K562 (cell line): ENCODE measurements around the gene ACSS2. TPM values are rescaled to one million over a fixed set of nuclear protein-coding genes. Genes with fewer than 3 reads are reported as not detected.

Source experiments
- ATAC-seq: fragments of 200-7000 bp; cut with Tn5 transposase; 3 replicates; pipeline ENCODE4 v1.9.1; 2020; ENCODE audit warnings: moderate library complexity
- BruUV-seq: library from RNA; stranded (reverse); fragments of 400-500 nt; replicated peaks from 2 replicates; lab custom pipeline; 2021; lab: Mats Ljungman, UMichigan
- CTCF ChIA-PET: fragments of 300-600 bp; formaldehyde crosslinking; extraction: SDS; loops from one replicate; lab custom pipeline; 2021; ENCODE audit warnings: low intra/inter-chr PET ratio; lab: Yijun Ruan, JAX
- POLR2A ChIA-PET: fragments of 300-600, 350-650 bp; sonication (Branson Sonifier 250); formaldehyde crosslinking; extraction: SDS; loops from one replicate; lab custom pipeline; 2021; ENCODE audit warnings: antibody characterized with exemption, inconsistent platforms; lab: Yijun Ruan, JAX
- DNase-seq, 4 experiments: peaks; one replicate each; pipeline versions ENCODE4 v3.0.0 to v3.0.0-alpha.2; 2011 to 2018; ENCODE audit warnings: low spot score in 3 of 4, mixed read lengths in 3 of 4; ENCODE audit errors: extremely low read depth in 1 of 4
- FAIRE-seq: peaks from 2 replicates; lab custom pipeline; 2011; peaks lifted over from hg19 to GRCh38; lab: Jason Lieb, UNC
- H2AFZ ChIP-seq: 2 replicates; pipeline ENCODE4 v1.6.0; 2011; ENCODE audit warnings: low read depth, low read length, control low read depth, inconsistent platforms
- H3K27ac ChIP-seq: fragments of 200-600 bp; 3 replicates; pipeline ENCODE4 v1.8.0; 2011; ENCODE audit warnings: low read depth, mild to moderate bottlenecking, control low read depth, inconsistent platforms, low read length, moderate library complexity, mixed read lengths; ENCODE audit errors: extremely low read depth
- H3K27me3 ChIP-seq, 2 experiments: fragments of 300-600 bp in 1 of 2; 2 replicates in 1 of 2; 3 replicates in 1 of 2; pipeline versions ENCODE4 v1.6.0 to v1.8.0; 2011; ENCODE audit warnings: inconsistent platforms in 2 of 2, low read length in 2 of 2, mild to moderate bottlenecking in 1 of 2, mixed read lengths in 1 of 2, moderate library complexity in 1 of 2; ENCODE audit not compliant: control insufficient read depth in 2 of 2, insufficient read depth in 2 of 2
- H3K36me3 ChIP-seq: fragments of 300-600 bp; 3 replicates; pipeline ENCODE4 v1.8.0; 2011; ENCODE audit warnings: mild to moderate bottlenecking, low read length, inconsistent platforms; ENCODE audit not compliant: control insufficient read depth, insufficient read depth
- H3K4me1 ChIP-seq, 2 experiments: fragments of 200-600 bp in 1 of 2; replicated peaks in 1 of 2; 2 replicates in 1 of 2; 3 replicates in 1 of 2; pipeline versions ENCODE4 v1.5.1 to v1.8.0; 2011; ENCODE audit warnings: inconsistent platforms in 2 of 2, low read length in 2 of 2, mild to moderate bottlenecking in 1 of 2, mixed read lengths in 1 of 2, moderate library complexity in 1 of 2; ENCODE audit not compliant: control insufficient read depth in 2 of 2, insufficient read depth in 2 of 2
- H3K4me2 ChIP-seq: 2 replicates; pipeline ENCODE4 v1.6.1; 2011; ENCODE audit warnings: low read length, control low read depth, inconsistent platforms, mixed read lengths; ENCODE audit not compliant: insufficient read depth
- H3K4me3 ChIP-seq: fragments of 200-600 bp; sonication (generic), shearing (Covaris generic); 2 replicates; pipeline ENCODE4 v1.5.1; 2016; ENCODE audit warnings: control low read depth, inconsistent platforms
- H3K79me2 ChIP-seq: fragments of 200-600 bp; 3 replicates; pipeline ENCODE4 v1.8.0; 2011; ENCODE audit warnings: low read length, inconsistent platforms; ENCODE audit not compliant: control insufficient read depth, insufficient read depth
- H3K9ac ChIP-seq, 2 experiments: 2 replicates each; pipeline versions ENCODE4 v1.6.0 to v1.6.1; 2011; ENCODE audit warnings: low read depth in 2 of 2, low read length in 2 of 2, control low read depth in 1 of 2, inconsistent platforms in 1 of 2, mild to moderate bottlenecking in 1 of 2, mixed read lengths in 1 of 2; ENCODE audit not compliant: insufficient read depth in 1 of 2
- H3K9me1 ChIP-seq: one replicate; pipeline ENCODE4 v1.6.0; 2011; ENCODE audit warnings: inconsistent platforms, mild to moderate bottlenecking, low read length, moderate library complexity; ENCODE audit not compliant: control insufficient read depth, insufficient read depth
- H3K9me3 ChIP-seq: replicated peaks from 2 replicates; pipeline ENCODE4 v1.5.1; 2011; ENCODE audit warnings: low read depth, low read length, inconsistent platforms; ENCODE audit not compliant: control insufficient read depth, insufficient read depth
- H4K20me1 ChIP-seq: replicated peaks from 2 replicates; pipeline ENCODE4 v1.6.1; 2011; ENCODE audit warnings: low read length, inconsistent platforms, mixed read lengths; ENCODE audit not compliant: control insufficient read depth, insufficient read depth
- ELF2 ChIP-seq: fragments of 250-450 bp; sonication (Bioruptor Pico); IDR thresholded peaks from 2 replicates; pipeline ENCODE4 v1.5.0; 2021; ENCODE audit warnings: mild to moderate bottlenecking
- ESRRB ChIP-seq: fragments of 250-450 bp; sonication (Bioruptor Pico); IDR thresholded peaks from 2 replicates; pipeline ENCODE4 v1.5.0; 2020; ENCODE audit warnings: mild to moderate bottlenecking, moderate library complexity, borderline replicate concordance
- FOXK2 ChIP-seq, 2 experiments: fragments of 450-650 bp; IDR thresholded peaks in 1 of 2; conservative IDR thresholded peaks in 1 of 2; 2 replicates each; pipeline ENCODE4 v1.6.1; 2016; ENCODE audit warnings: low read depth in 2 of 2, mild to moderate bottlenecking in 1 of 2
- FOXM1 ChIP-seq, 2 experiments: fragments of 450-650 bp in 1 of 2; sonication (generic) in 1 of 2; formaldehyde crosslinking in 1 of 2; IDR thresholded peaks; 2 replicates each; pipeline versions ENCODE4 v1.6.1 to v1.9.0; 2017 to 2022; ENCODE audit warnings: low read depth in 2 of 2, mild to moderate bottlenecking in 2 of 2, missing genetic modification reagents in 1 of 2, moderate library complexity in 1 of 2
- LEF1 ChIP-seq: fragments of 450-650 bp; IDR thresholded peaks from 2 replicates; pipeline ENCODE4 v1.6.1; 2016; ENCODE audit warnings: mild to moderate bottlenecking
- MTA2 ChIP-seq: fragments of 450-650 bp; IDR thresholded peaks from 2 replicates; pipeline ENCODE4 v1.6.1; 2016; ENCODE audit warnings: low read depth
- RBBP5 ChIP-seq: fragments of 200-600 bp; sonication (generic); IDR thresholded peaks from 2 replicates; pipeline ENCODE4 v1.6.1; 2012; ENCODE audit warnings: borderline replicate concordance, mild to moderate bottlenecking, low read length, control low read depth, inconsistent platforms; ENCODE audit not compliant: insufficient read depth, poor library complexity, severe bottlenecking
- RBM39 ChIP-seq: fragments of 200-400 bp; formaldehyde crosslinking; optimal IDR thresholded peaks from 2 replicates; pipeline ENCODE3; 2018; ENCODE audit warnings: low read depth, low read length
- SIN3A ChIP-seq, 2 experiments: fragments of 150-350 bp in 1 of 2; IDR thresholded peaks; 2 replicates each; pipeline ENCODE4 v1.6.1; 2011 to 2016; ENCODE audit warnings: borderline replicate concordance in 2 of 2, low read depth in 2 of 2, low read length in 2 of 2, mild to moderate bottlenecking in 2 of 2, moderate library complexity in 2 of 2; ENCODE audit not compliant: control insufficient read depth in 1 of 2
- TEAD1 ChIP-seq, 2 experiments: fragments of 450-650 bp in 1 of 2; sonication (generic) in 1 of 2; formaldehyde crosslinking; IDR thresholded peaks; 2 replicates each; pipeline versions ENCODE4 v1.4.0 to v1.8.0; 2020 to 2022; ENCODE audit warnings: mild to moderate bottlenecking in 2 of 2, missing genetic modification reagents in 1 of 2
- TEAD2 ChIP-seq: fragments of 450-650 bp; IDR thresholded peaks from 2 replicates; pipeline ENCODE4 v1.6.1; 2016; ENCODE audit warnings: missing genetic modification characterization, control low read depth, missing compliant biosample characterization
- ZFP1 ChIP-seq: fragments of 450-650 bp; formaldehyde crosslinking; IDR thresholded peaks from 2 replicates; pipeline ENCODE4 v1.4.0; 2020; ENCODE audit warnings: mild to moderate bottlenecking, mixed read lengths
- ZNF24 ChIP-seq: fragments of 450-650 bp; IDR thresholded peaks from 2 replicates; pipeline ENCODE4 v1.6.1; 2016
- ZNF316 ChIP-seq: fragments of 450-650 bp; IDR thresholded peaks from 2 replicates; pipeline ENCODE4 v1.6.1; 2016
- ZNF324 ChIP-seq: fragments of 250-450 bp; sonication (Bioruptor Pico); IDR thresholded peaks from 2 replicates; pipeline ENCODE4 v1.4.0; 2020; ENCODE audit warnings: mild to moderate bottlenecking
- WGBS: fragments of 100-300 bp; shearing (Covaris generic); methylation state at CpG from one replicate; pipeline ENCODE4 v1.1.6; 2016; ENCODE audit warnings: low coverage, mixed read lengths; ENCODE audit not compliant: insufficient coverage; ENCODE audit errors: missing lambda C conversion rate; 5-methylcytosine and 5-hydroxymethylcytosine counted together
- in situ Hi-C: fragments of 300-500 bp; cut with MboI; formaldehyde crosslinking; loops from 4 replicates; pipeline ENCODE4 v1.15.0; 2018; ENCODE audit warnings: inconsistent platforms, mixed read lengths
- intact Hi-C: fragments of 100-400 bp; cut with micrococcal nuclease; formaldehyde crosslinking; loops from 2 replicates; pipeline ENCODE4 v1.14.2; 2022
- polyA plus RNA-seq, 8 experiments: library from polyadenylated mRNA; depleted of rRNA in 4 of 8; stranded (reverse) in 5 of 8; unstranded in 3 of 8; fragments of >200 nt; fragmentation: Nextera tagmentation in 2 of 8; fragmentation: Illumina TruSeq in 1 of 8; extraction: Ambion mirVana in 2 of 8; extraction: Trizol in 1 of 8; gene quantifications; 2 replicates each; pipeline versions ENCODE4 v1.2.1 to v1.2.3, GENCODE V29; 2011 to 2014; ENCODE audit warnings: inconsistent platforms in 1 of 8, missing spikeins in 1 of 8
- total RNA-seq, 7 experiments: library from RNA; depleted of rRNA in 6 of 7; stranded (reverse); fragments of >200 nt in 6 of 7; fragmentation: Illumina TruSeq in 2 of 7; extraction: Trizol in 2 of 7; gene quantifications; 2 replicates each; pipeline versions ENCODE4 v1.2.1 to v1.2.3, GENCODE V29; 2011 to 2021; ENCODE audit warnings: low replicate concordance in 1 of 7
- TF ChIP-seq, protein P1 (sequence below): fragments of 250-450 bp; sonication (Bioruptor Pico); IDR thresholded peaks from 2 replicates; pipeline ENCODE4 v1.4.0; 2020
- TF ChIP-seq, protein P2 (sequence below): fragments of 250-450 bp; sonication (Bioruptor Pico); IDR thresholded peaks from 2 replicates; pipeline ENCODE4 v1.4.0; 2020

The ACSS2 gene
- total and polyA plus RNA-seq, 9 of the 15 experiments (the other 6 are each of a cell fraction or from before 2014, with no cell fraction given) = 21.9 to 246 (median 66.2) TPM

DNA sequence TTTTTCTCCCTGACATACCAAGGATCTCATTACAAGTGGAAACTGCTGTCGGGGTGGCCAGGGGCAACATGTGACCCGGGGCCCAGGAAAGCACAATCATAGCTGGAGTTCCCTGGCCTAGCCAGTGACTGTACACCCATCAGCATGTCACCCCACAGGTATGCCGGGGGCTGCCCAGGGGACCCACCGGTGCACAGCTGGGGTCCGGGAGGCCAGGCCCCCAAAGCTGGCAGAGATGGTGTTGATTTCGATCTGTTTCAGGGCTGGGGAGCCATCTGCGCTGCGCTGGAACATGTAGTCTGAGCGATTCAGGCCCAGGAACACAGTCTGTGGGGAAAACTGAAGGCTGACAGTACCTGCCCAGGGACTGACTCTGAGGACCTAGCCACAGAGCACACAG is 65.9 kb downstream of the ACSS2 start:
- H2AFZ ChIP-seq = no peak overlapping the region
- H3K4me1 ChIP-seq = no peaks in the 10 kb centered on the region
- no peak for DNase-seq
- H4K20me1 ChIP-seq = no peaks in the 10 kb centered on the region
- CTCF ChIA-PET = no interaction called here
- H3K9ac ChIP-seq = no peak overlapping the region
- in situ Hi-C loops (no loop called here), intact Hi-C loops (no loop called here)
- WGBS = 96% methylated on average over 9 of the region's 9 CpGs
- peaks cover 85% of the 10 kb centered on the region for H3K36me3 ChIP-seq
- no peaks in the 10 kb centered on the region for H3K79me2 ChIP-seq
- no peak for FAIRE-seq
- no peak for ATAC-seq
- no peaks in the 10 kb centered on the region for H3K9me1 ChIP-seq
- no peaks in the 10 kb centered on the region for H3K27me3 ChIP-seq
- H3K27ac ChIP-seq = no peak overlapping the region
- POLR2A ChIA-PET = interaction anchor here (0.6 to 3.0 kb wide), 3 partner anchors 10 to 30 kb away, joined by 3 to 14 read pairs (median 3); no protein-coding TSS in a partner anchor
- no TSS peak for BruUV-seq
- H3K4me3 ChIP-seq = no peak overlapping the region
- H3K4me2 ChIP-seq = no peak overlapping the region
- no peaks in the 10 kb centered on the region for H3K9me3 ChIP-seq
- TF ChIP-seq RBM39 = no peak
- TF ChIP-seq MTA2 = no peak
- no peak for TF ChIP-seq ZNF324
- TF ChIP-seq, protein P1, sequence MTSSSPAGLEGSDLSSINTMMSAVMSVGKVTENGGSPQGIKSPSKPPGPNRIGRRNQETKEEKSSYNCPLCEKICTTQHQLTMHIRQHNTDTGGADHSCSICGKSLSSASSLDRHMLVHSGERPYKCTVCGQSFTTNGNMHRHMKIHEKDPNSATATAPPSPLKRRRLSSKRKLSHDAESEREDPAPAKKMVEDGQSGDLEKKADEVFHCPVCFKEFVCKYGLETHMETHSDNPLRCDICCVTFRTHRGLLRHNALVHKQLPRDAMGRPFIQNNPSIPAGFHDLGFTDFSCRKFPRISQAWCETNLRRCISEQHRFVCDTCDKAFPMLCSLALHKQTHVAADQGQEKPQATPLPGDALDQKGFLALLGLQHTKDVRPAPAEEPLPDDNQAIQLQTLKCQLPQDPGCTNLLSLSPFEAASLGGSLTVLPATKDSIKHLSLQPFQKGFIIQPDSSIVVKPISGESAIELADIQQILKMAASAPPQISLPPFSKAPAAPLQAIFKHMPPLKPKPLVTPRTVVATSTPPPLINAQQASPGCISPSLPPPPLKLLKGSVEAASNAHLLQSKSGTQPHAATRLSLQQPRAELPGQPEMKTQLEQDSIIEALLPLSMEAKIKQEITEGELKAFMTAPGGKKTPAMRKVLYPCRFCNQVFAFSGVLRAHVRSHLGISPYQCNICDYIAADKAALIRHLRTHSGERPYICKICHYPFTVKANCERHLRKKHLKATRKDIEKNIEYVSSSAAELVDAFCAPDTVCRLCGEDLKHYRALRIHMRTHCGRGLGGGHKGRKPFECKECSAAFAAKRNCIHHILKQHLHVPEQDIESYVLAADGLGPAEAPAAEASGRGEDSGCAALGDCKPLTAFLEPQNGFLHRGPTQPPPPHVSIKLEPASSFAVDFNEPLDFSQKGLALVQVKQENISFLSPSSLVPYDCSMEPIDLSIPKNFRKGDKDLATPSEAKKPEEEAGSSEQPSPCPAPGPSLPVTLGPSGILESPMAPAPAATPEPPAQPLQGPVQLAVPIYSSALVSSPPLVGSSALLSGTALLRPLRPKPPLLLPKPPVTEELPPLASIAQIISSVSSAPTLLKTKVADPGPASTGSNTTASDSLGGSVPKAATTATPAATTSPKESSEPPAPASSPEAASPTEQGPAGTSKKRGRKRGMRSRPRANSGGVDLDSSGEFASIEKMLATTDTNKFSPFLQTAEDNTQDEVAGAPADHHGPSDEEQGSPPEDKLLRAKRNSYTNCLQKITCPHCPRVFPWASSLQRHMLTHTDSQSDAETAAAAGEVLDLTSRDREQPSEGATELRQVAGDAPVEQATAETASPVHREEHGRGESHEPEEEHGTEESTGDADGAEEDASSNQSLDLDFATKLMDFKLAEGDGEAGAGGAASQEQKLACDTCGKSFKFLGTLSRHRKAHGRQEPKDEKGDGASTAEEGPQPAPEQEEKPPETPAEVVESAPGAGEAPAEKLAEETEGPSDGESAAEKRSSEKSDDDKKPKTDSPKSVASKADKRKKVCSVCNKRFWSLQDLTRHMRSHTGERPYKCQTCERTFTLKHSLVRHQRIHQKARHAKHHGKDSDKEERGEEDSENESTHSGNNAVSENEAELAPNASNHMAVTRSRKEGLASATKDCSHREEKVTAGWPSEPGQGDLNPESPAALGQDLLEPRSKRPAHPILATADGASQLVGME (CRISPR knock-in tag) = no peak
- TF ChIP-seq, protein P2, sequence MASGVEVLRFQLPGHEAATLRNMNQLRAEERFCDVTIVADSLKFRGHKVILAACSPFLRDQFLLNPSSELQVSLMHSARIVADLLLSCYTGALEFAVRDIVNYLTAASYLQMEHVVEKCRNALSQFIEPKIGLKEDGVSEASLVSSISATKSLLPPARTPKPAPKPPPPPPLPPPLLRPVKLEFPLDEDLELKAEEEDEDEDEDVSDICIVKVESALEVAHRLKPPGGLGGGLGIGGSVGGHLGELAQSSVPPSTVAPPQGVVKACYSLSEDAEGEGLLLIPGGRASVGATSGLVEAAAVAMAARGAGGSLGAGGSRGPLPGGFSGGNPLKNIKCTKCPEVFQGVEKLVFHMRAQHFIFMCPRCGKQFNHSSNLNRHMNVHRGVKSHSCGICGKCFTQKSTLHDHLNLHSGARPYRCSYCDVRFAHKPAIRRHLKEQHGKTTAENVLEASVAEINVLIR (CRISPR knock-in tag) = no peak
- no peak for TF ChIP-seq TEAD2 (tag)
- no peak for TF ChIP-seq FOXK2 (conservative IDR thresholded peaks at IDR 0.05 in 1 of 2, IDR thresholded peaks at IDR 0.05 in 1 of 2; ENCODE audit: low read depth in 2 of 2)
- TF ChIP-seq SIN3A (IDR thresholded peaks at IDR 0.05; ENCODE audit: borderline replicate concordance in 2 of 2, control insufficient read depth in 1 of 2, low read depth in 2 of 2, low read length in 2 of 2) = no peak
- no peak for TF ChIP-seq TEAD1 (CRISPR knock-in tag; IDR thresholded peaks at IDR 0.05)
- TF ChIP-seq ELF2 (CRISPR knock-in tag) = no peak
- TF ChIP-seq RBBP5 = no peak
- TF ChIP-seq ZNF316 = no peak
- TF ChIP-seq LEF1 = no peak
- TF ChIP-seq ZNF24 = no peak
- no peak for TF ChIP-seq FOXM1 (IDR thresholded peaks at IDR 0.05; ENCODE audit: low read depth)
- no peak for TF ChIP-seq FOXM1 (CRISPR knock-in tag; IDR thresholded peaks at IDR 0.05; ENCODE audit: low read depth)
- no peak for TF ChIP-seq ZFP1 (CRISPR knock-in tag)
- TF ChIP-seq ESRRB = no peak
